BLaER1 (cell line): Measurements from ENCODE around the gene MPZL3.

Experiments used
- H3K27ac ChIP-seq: shearing (Covaris generic); formaldehyde crosslinking; 2 replicates; pipeline ENCODE4 v1.8.1; 2022
- H3K27me3 ChIP-seq: shearing (Covaris generic); formaldehyde crosslinking; 2 replicates; pipeline ENCODE4 v1.8.1; 2022
- H3K36me3 ChIP-seq: shearing (Covaris generic); formaldehyde crosslinking; 2 replicates; pipeline ENCODE4 v1.8.1; 2022
- H3K4me1 ChIP-seq: shearing (Covaris generic); formaldehyde crosslinking; 2 replicates; pipeline ENCODE4 v1.8.1; 2022
- H3K4me2 ChIP-seq: shearing (Covaris generic); formaldehyde crosslinking; 2 replicates; pipeline ENCODE4 v1.8.1; 2022
- H3K4me3 ChIP-seq: shearing (Covaris generic); formaldehyde crosslinking; 2 replicates; pipeline ENCODE4 v1.8.1; 2022
- H3K9ac ChIP-seq: shearing (Covaris generic); formaldehyde crosslinking; 2 replicates; pipeline ENCODE4 v1.8.1; 2022
- H3K9me3 ChIP-seq: shearing (Covaris generic); formaldehyde crosslinking; 2 replicates; pipeline ENCODE4 v1.8.1; 2022
- H4K20me1 ChIP-seq: shearing (Covaris generic); formaldehyde crosslinking; 2 replicates; pipeline ENCODE4 v1.8.1; 2022
- Cebpa-rat ChIP-seq: shearing (Covaris generic); IDR thresholded peaks from 2 replicates; pipeline ENCODE4 v1.8.1; 2022

The MPZL3 gene

DNA sequence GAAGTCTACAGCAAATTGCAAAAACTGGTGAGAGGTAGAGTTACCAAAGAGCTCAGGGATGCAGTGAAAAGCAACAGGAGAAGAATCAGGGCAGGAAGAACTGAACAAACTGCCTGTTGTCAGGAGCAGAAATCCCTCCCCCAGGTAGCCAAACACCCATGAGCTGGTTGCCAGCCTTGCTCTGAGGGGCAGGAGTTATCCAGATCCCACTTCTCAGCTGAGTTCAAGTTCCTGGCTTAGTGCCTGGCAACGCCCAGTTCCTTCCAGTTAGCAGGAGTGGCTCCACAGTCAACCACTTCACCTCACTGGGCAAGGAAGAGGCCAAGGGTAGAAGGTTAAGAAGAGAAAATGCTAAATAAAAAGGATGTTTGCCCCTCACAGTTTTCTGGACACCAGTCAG lies 13.8 kb upstream of the MPZL3 start:
- peaks cover 35% of the 10 kb centered on the region for H3K27me3 ChIP-seq
- no peak overlapping the region for H3K4me3 ChIP-seq
- H3K36me3 ChIP-seq = no peaks in the 10 kb centered on the region
- H3K9me3 ChIP-seq = no peaks in the 10 kb centered on the region
- no peak overlapping the region for H3K27ac ChIP-seq
- H3K9ac ChIP-seq = no peak overlapping the region
- no peak for TF ChIP-seq Cebpa-rat
- no peak overlapping the region for H3K4me2 ChIP-seq
- peaks cover 19% of the 10 kb centered on the region for H3K4me1 ChIP-seq
- H4K20me1 ChIP-seq = no peaks in the 10 kb centered on the region

DNA sequence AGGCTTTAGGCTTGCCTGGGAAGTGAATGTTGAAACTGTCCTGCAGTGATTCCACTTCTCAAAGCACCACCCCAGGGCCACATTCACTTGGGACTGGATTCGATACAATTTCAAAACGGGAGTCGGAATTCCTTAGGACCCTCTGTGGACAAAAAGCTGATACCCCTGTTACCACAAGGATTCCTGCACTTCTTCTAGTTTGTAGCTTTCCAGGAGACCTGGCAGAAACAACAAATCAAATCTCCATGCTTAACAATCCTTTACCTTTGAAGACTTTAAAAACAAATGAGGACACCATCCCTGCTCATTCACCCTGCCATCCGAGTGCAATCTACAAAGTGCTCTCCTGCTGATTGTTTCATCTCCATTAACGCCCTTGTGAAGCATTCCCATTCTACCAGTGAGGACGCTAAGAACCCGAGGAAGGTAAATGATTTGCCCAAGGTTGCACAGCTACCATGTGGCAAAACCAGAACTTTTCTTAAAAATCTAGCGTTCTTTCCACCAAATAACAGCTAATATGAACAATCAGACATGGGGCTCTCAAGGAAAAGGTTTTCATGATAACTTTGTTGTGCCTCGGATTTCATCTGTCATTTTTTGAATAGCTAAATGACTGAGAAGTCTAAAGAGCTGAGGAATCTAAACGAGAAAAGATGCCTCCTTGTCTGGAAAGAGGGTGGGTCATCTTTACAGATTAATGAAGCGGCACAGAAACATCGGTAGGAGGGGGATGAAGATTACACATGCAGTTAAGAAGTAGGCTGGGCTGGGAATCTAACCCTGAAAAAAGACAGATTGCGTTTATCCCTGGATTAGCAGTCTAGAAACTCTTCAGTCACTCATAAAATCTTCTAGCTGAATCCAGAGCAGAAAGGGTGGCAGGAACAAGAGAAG lies 12.7 kb upstream of the MPZL3 start:
- no peaks in the 10 kb centered on the region for H3K36me3 ChIP-seq
- no peak overlapping the region for H3K9ac ChIP-seq
- TF ChIP-seq Cebpa-rat = no peak
- H3K27me3 ChIP-seq = peaks cover 35% of the 10 kb centered on the region
- H3K27ac ChIP-seq = no peak overlapping the region
- H3K9me3 ChIP-seq = no peaks in the 10 kb centered on the region
- H3K4me2 ChIP-seq = no peak overlapping the region
- H3K4me3 ChIP-seq = no peak overlapping the region
- H3K4me1 ChIP-seq = peaks cover 19% of the 10 kb centered on the region
- no peaks in the 10 kb centered on the region for H4K20me1 ChIP-seq

DNA sequence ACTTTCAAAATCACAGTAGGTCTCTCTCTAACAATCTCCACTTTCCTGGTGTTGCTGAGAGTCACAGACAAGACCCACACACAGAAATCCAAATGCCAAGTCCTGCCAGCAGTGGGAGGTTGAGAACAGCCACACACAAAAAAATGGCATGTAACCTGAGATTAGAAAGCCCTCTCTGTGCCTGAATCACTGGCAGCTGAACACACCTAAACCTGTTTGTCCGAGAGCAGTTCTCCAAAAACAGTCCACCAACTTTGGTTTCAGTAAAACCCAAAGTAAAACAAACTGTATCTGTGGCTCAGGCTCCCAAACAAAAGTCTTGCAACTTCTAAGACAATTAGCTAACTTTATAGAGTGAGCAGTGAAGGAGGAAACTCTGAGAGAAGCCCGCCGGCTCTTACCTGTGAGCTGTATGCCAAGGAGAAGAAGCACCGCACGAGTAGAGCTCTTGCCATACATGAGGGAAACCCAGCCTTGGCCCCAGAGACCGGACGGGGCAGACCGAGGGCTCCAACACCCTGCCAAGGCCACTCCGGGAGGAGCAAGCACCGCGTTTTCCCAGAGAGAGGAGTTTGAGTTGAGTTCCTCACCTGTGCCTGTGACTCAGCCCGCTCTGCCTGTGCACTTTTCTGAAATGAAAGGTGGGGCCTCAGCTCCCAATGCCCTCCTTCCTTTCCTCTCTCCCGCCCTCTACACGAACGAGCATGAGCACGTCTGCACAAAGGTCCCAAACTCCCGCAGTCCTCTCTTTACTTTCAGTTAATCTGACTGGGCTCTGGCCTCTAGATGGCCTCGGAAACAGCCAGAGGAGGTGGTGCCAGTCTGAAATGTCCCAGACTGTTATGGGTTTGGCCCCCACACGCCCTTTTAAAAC lies 11.8 kb upstream of the MPZL3 start, which contains the start of gene MPZL2:
Gene MPZL2 (minus strand): TSS at position 603 of the 874 bp plus-strand sequence. CDS start 144 bp downstream, at position 459.
- no peak within 1 kb of the TSS for H3K27ac ChIP-seq
- no peak within 1 kb of the TSS for H3K4me3 ChIP-seq

DNA sequence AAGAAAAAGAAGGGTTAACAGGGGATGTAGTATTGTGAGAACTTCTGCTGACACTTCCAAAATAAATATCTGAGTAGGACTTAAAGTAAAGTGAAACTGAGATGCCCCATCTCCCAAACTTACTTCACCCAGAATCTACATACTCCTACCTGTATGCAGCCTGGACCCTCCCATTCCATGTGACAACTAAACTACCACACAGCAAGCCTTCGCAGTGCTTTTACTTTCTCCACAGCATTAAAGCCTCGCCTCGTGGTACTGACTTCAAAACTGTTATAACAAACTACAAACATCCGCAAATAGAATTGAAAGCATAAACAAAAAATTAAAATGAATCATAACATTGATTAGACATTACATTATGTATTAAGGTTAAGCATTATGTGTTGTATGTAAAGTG lies 10.9 kb upstream of the MPZL3 start:
- Histone ChIP-seq H3K4me1 (peaks cover 13% of the 10 kb centered on the region), H3K4me2 (no peak overlapping the region), H4K20me1 (no peaks in the 10 kb centered on the region), H3K9ac (no peak overlapping the region), H3K4me3 (no peak overlapping the region), H3K9me3 (no peaks in the 10 kb centered on the region), H3K36me3 (no peaks in the 10 kb centered on the region), H3K27ac (no peak overlapping the region), H3K27me3 (peaks cover 35% of the 10 kb centered on the region)
- TF ChIP-seq Cebpa-rat = no peak

More for the DNA sequence above, 11.8 kb upstream of the MPZL3 start, which contains the start of gene MPZL2:
- H3K4me2 ChIP-seq = no peak within 1 kb of the TSS
- peaks cover 19% of the 10 kb centered on the region for H3K4me1 ChIP-seq
- H3K9ac ChIP-seq = no peak within 1 kb of the TSS
- peaks cover 35% of the 10 kb centered on the region for H3K27me3 ChIP-seq
- no peak for TF ChIP-seq Cebpa-rat
- no peaks in the 10 kb centered on the region for H4K20me1 ChIP-seq
- H3K9me3 ChIP-seq = no peaks in the 10 kb centered on the region
- no peaks in the 10 kb centered on the region for H3K36me3 ChIP-seq

DNA sequence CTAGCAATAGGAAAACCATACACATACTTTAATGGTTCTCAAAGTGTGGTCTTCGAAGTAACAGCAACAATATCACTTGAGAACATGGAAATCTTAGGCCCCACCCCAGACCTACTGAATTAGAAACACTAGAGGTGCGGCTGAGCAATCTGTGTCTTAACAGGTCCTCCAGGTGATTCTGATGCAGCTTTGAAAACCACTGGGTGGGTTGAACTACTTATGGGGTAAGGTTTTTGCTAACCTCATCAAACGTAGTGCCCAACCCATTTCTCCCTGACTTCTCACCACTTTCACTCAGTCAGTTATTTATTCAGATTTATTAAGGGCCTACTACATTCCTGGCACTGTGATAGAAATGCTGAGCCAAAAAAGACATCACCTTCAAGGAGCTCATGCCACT lies 8.2 kb upstream of the MPZL3 start:
- H3K9me3 ChIP-seq = no peaks in the 10 kb centered on the region
- no peak overlapping the region for H3K27ac ChIP-seq
- no peak for TF ChIP-seq Cebpa-rat
- no peak overlapping the region for H3K4me3 ChIP-seq
- H3K36me3 ChIP-seq = no peaks in the 10 kb centered on the region
- peaks cover 27% of the 10 kb centered on the region for H3K27me3 ChIP-seq
- no peak overlapping the region for H3K4me2 ChIP-seq
- H3K9ac ChIP-seq = no peak overlapping the region
- no peaks in the 10 kb centered on the region for H3K4me1 ChIP-seq
- H4K20me1 ChIP-seq = no peaks in the 10 kb centered on the region

- H3K27me3 ChIP-seq = peaks cover 15% of the 10 kb centered on the region
- H4K20me1 ChIP-seq = no peaks in the 10 kb centered on the region
- no peak overlapping the region for H3K27ac ChIP-seq
- H3K4me2 ChIP-seq = no peak overlapping the region
- H3K9me3 ChIP-seq = no peaks in the 10 kb centered on the region
- TF ChIP-seq Cebpa-rat = no peak
- H3K4me1 ChIP-seq = no peaks in the 10 kb centered on the region
- no peak overlapping the region for H3K4me3 ChIP-seq
- no peaks in the 10 kb centered on the region for H3K36me3 ChIP-seq
- H3K9ac ChIP-seq = no peak overlapping the region
Measured at GRCh38 chr11:118259138-118259537, 7.0 kb upstream of the MPZL3 start.

DNA sequence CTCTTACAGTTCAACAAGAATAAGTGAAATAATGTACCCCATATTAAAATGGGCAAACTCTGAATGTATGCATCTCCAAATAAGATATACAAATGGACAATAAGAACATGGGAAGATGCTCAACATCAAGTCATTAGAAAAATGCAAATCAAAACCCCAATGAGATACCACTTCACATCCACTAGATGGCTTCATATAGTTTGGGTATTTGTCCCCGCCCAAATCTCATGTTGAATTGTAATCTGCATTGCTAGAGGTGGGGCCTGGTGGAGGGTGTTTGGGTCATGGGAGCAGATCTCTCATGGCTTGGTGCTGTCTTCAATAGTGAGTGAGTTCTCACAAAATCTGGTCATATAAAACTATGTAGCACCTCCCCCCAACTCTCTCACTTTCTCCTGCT lies 6.2 kb upstream of the MPZL3 start:
- no peak overlapping the region for H3K9ac ChIP-seq
- H3K27me3 ChIP-seq = peaks cover 8% of the 10 kb centered on the region
- TF ChIP-seq Cebpa-rat = no peak
- H3K4me2 ChIP-seq = no peak overlapping the region
- no peaks in the 10 kb centered on the region for H4K20me1 ChIP-seq
- no peak overlapping the region for H3K27ac ChIP-seq
- H3K36me3 ChIP-seq = no peaks in the 10 kb centered on the region
- no peak overlapping the region for H3K4me3 ChIP-seq
- H3K4me1 ChIP-seq = no peaks in the 10 kb centered on the region
- H3K9me3 ChIP-seq = no peaks in the 10 kb centered on the region

GRCh38 chr11:118252688-118253087 lies 523 bp upstream of the MPZL3 start:
- H3K4me3 ChIP-seq = peak overlapping the region; percentile 69
- no peak overlapping the region for H3K27ac ChIP-seq
- no peak for TF ChIP-seq Cebpa-rat
- no peaks in the 10 kb centered on the region for H3K9me3 ChIP-seq
- peaks cover 13% of the 10 kb centered on the region for H3K4me1 ChIP-seq
- no peaks in the 10 kb centered on the region for H4K20me1 ChIP-seq
- peak overlapping the region; percentile 73 for H3K4me2 ChIP-seq
- no peaks in the 10 kb centered on the region for H3K36me3 ChIP-seq
- H3K9ac ChIP-seq = no peak overlapping the region
- H3K27me3 ChIP-seq = no peaks in the 10 kb centered on the region

- no peak overlapping the region for H3K9ac ChIP-seq
- H4K20me1 ChIP-seq = no peaks in the 10 kb centered on the region
- no peak for TF ChIP-seq Cebpa-rat
- no peak overlapping the region for H3K27ac ChIP-seq
- peaks cover 33% of the 10 kb centered on the region for H3K4me1 ChIP-seq
- H3K4me3 ChIP-seq = no peak overlapping the region
- no peaks in the 10 kb centered on the region for H3K9me3 ChIP-seq
- H3K36me3 ChIP-seq = no peaks in the 10 kb centered on the region
- no peaks in the 10 kb centered on the region for H3K27me3 ChIP-seq
- peak overlapping the region; percentile 78 for H3K4me2 ChIP-seq
Measured at GRCh38 chr11:118247041-118247440, 5.1 kb downstream of the MPZL3 start.
